Esophagus muscularis mucosa (tissue), 4 donors: ENCODE data around the gene UBXN7. TPM values are rescaled to one million over a fixed set of nuclear protein-coding genes. Genes with fewer than 3 reads are reported as not detected.

Experiments
- DNase-seq: peaks from one replicate; pipeline ENCODE4 v3.0.0-alpha.2; 2017; ENCODE audit errors: extremely low spot score
- H3K27ac ChIP-seq, 4 donors: fragments of 200-600 bp; sonication (generic); replicated peaks in 1 of 4; 1 replicate in 3 of 4; 2 replicates in 1 of 4; pipeline ENCODE4 v1.5.1; 2016 to 2019; ENCODE audit warnings: mild to moderate bottlenecking in 1 of 4
- H3K27me3 ChIP-seq, 4 donors: fragments of 200-600 bp; sonication (generic); one replicate each; pipeline versions ENCODE4 v1.5.1 to v1.6.0; 2016 to 2019
- H3K36me3 ChIP-seq, 4 donors: fragments of 200-600 bp; sonication (generic); one replicate each; pipeline ENCODE4 v1.5.1; 2016 to 2019
- H3K4me1 ChIP-seq, 4 donors: fragments of 200-600 bp; sonication (generic); one replicate each; pipeline ENCODE4 v1.5.1; 2016 to 2019
- H3K4me3 ChIP-seq, 4 donors: fragments of 200-600 bp; sonication (generic); 1 replicate in 2 of 4; 2 replicates in 2 of 4; pipeline ENCODE4 v1.5.1; 2016 to 2019; ENCODE audit warnings: mild to moderate bottlenecking in 4 of 4, moderate library complexity in 1 of 4
- H3K9me3 ChIP-seq, 4 donors: fragments of 200-600 bp; sonication (generic); 1 replicate in 3 of 4; 2 replicates in 1 of 4; pipeline ENCODE4 v1.5.1; 2016 to 2019
- CTCF ChIP-seq, 3 experiments: fragments of 200-600 bp in 2 of 3; fragments of 450-650 bp in 1 of 3; sonication (generic) in 2 of 3; IDR thresholded peaks; one replicate each; pipeline ENCODE4 v1.5.1; 2017 to 2019; ENCODE audit warnings: antibody characterized with exemption in 3 of 3, mild to moderate bottlenecking in 2 of 3, moderate library complexity in 1 of 3
- EP300 ChIP-seq: sonication (generic); formaldehyde crosslinking; IDR thresholded peaks from one replicate; pipeline ENCODE4 v1.6.1; 2017; ENCODE audit warnings: antibody characterized with exemption
- POLR2A ChIP-seq: fragments of 450-650 bp; IDR thresholded peaks from one replicate; pipeline ENCODE4 v1.6.1; 2017; ENCODE audit warnings: antibody characterized with exemption, moderate library complexity, mild to moderate bottlenecking, low read depth
- POLR2AphosphoS5 ChIP-seq, 2 donors: sonication (generic); formaldehyde crosslinking; IDR thresholded peaks; one replicate each; pipeline ENCODE4 v1.6.1; 2017; ENCODE audit warnings: antibody characterized with exemption in 2 of 2
- WGBS: methylation state at CpG from one replicate; pipeline ENCODE4 v1.1.5; 2018; 5-methylcytosine and 5-hydroxymethylcytosine counted together
- intact Hi-C: fragments of 100-400 bp; cut with DNase I; formaldehyde crosslinking; loops from one replicate; pipeline ENCODE4 v1.15.1; 2023
- total RNA-seq, 4 donors: library from RNA; depleted of rRNA; stranded (reverse); fragments of >200 nt; gene quantifications; one replicate each; pipeline versions ENCODE4 v1.1.0 to v1.2.1, GENCODE V29; 2016

Gene UBXN7
- total RNA-seq, 4 donors from 2014 or later: 15.6 to 23.7 (median 17.2) TPM

- no peak overlapping the region for H3K27ac ChIP-seq
- H3K4me3 ChIP-seq: no peak overlapping the region
- H3K4me1 ChIP-seq: no peaks in the 10 kb centered on the region
- 77% methylated on average over 11 of the region's 12 CpGs for WGBS
- H3K36me3 ChIP-seq: no peaks in the 10 kb centered on the region
- intact Hi-C loops: no loop called here
- no peak for DNase-seq
- TF ChIP-seq EP300: no peak
- no peak for TF ChIP-seq CTCF (IDR thresholded peaks at IDR 0.05)
- TF ChIP-seq POLR2AphosphoS5 (IDR thresholded peaks at IDR 0.05): no peak
- no peak for TF ChIP-seq POLR2A
- no peaks in the 10 kb centered on the region for H3K9me3 ChIP-seq
- H3K27me3 ChIP-seq: peaks cover 0 to 55% (median 0%) of the 10 kb centered on the region in 4 donors
Measured at GRCh38 chr3:196335503-196335948, 96.7 kb downstream of the UBXN7 start.

- Histone ChIP-seq H3K27ac (no peak overlapping the region), H3K9me3 (no peaks in the 10 kb centered on the region), H3K4me3 (no peak overlapping the region), H3K4me1 (no peaks in the 10 kb centered on the region), H3K27me3 (peaks cover 0 to 55% (median 0%) of the 10 kb centered on the region in 4 donors), H3K36me3 (no peaks in the 10 kb centered on the region)
- DNase-seq: no peak
- WGBS: 33% methylated on average over 1 of the region's 1 CpG
- intact Hi-C loops: no loop called here
- no peak for TF ChIP-seq CTCF (IDR thresholded peaks at IDR 0.05)
- TF ChIP-seq POLR2AphosphoS5 (IDR thresholded peaks at IDR 0.05): no peak
- no peak for TF ChIP-seq POLR2A
Measured at GRCh38 chr3:196334982-196335381, 97.2 kb downstream of the UBXN7 start.

- no peaks in the 10 kb centered on the region for H3K36me3 ChIP-seq
- intact Hi-C loops: no loop called here
- H3K9me3 ChIP-seq: no peaks in the 10 kb centered on the region
- 84% methylated on average over 8 of the region's 8 CpGs for WGBS
- DNase-seq: no peak
- H3K27me3 ChIP-seq: peaks cover 0 to 36% (median 0%) of the 10 kb centered on the region in 4 donors
- H3K27ac ChIP-seq: no peak overlapping the region
- H3K4me3 ChIP-seq: no peak overlapping the region
- H3K4me1 ChIP-seq: peaks cover 0 to 6% (median 2%) of the 10 kb centered on the region in 4 donors
- TF ChIP-seq POLR2A (no peak), EP300 (no peak), CTCF (IDR thresholded peaks at IDR 0.05) (no peak), POLR2AphosphoS5 (IDR thresholded peaks at IDR 0.05) (no peak)
Measured at GRCh38 chr3:196332168-196332567, 100.1 kb downstream of the UBXN7 start.

- no peak for DNase-seq
- 25% methylated on average over 6 of the region's 6 CpGs for WGBS
- no peaks in the 10 kb centered on the region for H3K36me3 ChIP-seq
- H3K9me3 ChIP-seq: no peaks in the 10 kb centered on the region
- intact Hi-C loops: no loop called here
- H3K27ac ChIP-seq: no peak overlapping the region
- TF ChIP-seq POLR2A (no peak), POLR2AphosphoS5 (IDR thresholded peaks at IDR 0.05) (no peak), EP300 (no peak), CTCF (IDR thresholded peaks at IDR 0.05) (no peak)
- no peak overlapping the region for H3K4me3 ChIP-seq
- peaks cover 0 to 7% (median 2%) of the 10 kb centered on the region in 4 donors for H3K4me1 ChIP-seq
- H3K27me3 ChIP-seq: peaks cover 0 to 14% (median 0%) of the 10 kb centered on the region in 4 donors
Measured at GRCh38 chr3:196327405-196327804, 104.8 kb downstream of the UBXN7 start.

GRCh38 chr3:196326936-196327335 is 105.3 kb downstream of the UBXN7 start:
- no peak overlapping the region for H3K4me3 ChIP-seq
- H3K36me3 ChIP-seq: no peaks in the 10 kb centered on the region
- TF ChIP-seq CTCF (IDR thresholded peaks at IDR 0.05): no peak
- TF ChIP-seq POLR2A: no peak
- TF ChIP-seq POLR2AphosphoS5 (IDR thresholded peaks at IDR 0.05): no peak
- no peak for TF ChIP-seq EP300
- 82% methylated on average over 9 of the region's 9 CpGs for WGBS
- intact Hi-C loops: no loop called here
- no peaks in the 10 kb centered on the region for H3K9me3 ChIP-seq
- peaks cover 0 to 12% (median 0%) of the 10 kb centered on the region in 4 donors for H3K27me3 ChIP-seq
- no peak overlapping the region for H3K27ac ChIP-seq
- DNase-seq: no peak
- H3K4me1 ChIP-seq: peaks cover 0 to 7% (median 2%) of the 10 kb centered on the region in 4 donors
